Panc1 (cell line): ENCODE data around the gene PDP2. TPM values are rescaled to one million over a fixed set of nuclear protein-coding genes. Genes with fewer than 3 reads are reported as not detected.

ENCODE experiments used
- ATAC-seq: fragments of 200-7000 bp; cut with Tn5 transposase; 2 replicates; pipeline ENCODE4 v1.9.1; 2020; ENCODE audit warnings: mild to moderate bottlenecking, moderate library complexity
- BruUV-seq: library from RNA; stranded (reverse); fragments of 400-500 nt; replicated peaks from 2 replicates; lab custom pipeline; 2021; lab: Mats Ljungman, UMichigan
- CTCF ChIA-PET: fragments of 300-600 bp; sonication (Branson Sonifier 250); formaldehyde crosslinking; loops from one replicate; lab custom pipeline; 2022; ENCODE audit warnings: antibody characterized with exemption; lab: Charles Lee
- POLR2A ChIA-PET: fragments of 300-600 bp; sonication (Branson Sonifier 250); formaldehyde crosslinking; loops from one replicate; lab custom pipeline; 2022; ENCODE audit warnings: antibody characterized with exemption; lab: Charles Lee
- DNase-seq: peaks from one replicate; pipeline ENCODE4 v3.0.0-alpha.2; 2010; ENCODE audit warnings: low read depth, low spot score
- H3K27ac ChIP-seq: 2 replicates; pipeline ENCODE4 v1.5.1; 2011; ENCODE audit warnings: mild to moderate bottlenecking, low read length, inconsistent platforms
- H3K27me3 ChIP-seq: fragments of 200-500 bp; sonication (Bioruptor generic); 2 replicates; pipeline ENCODE4 v1.6.0; 2014; ENCODE audit warnings: low read length, inconsistent platforms; ENCODE audit not compliant: control insufficient read depth, insufficient read depth
- H3K36me3 ChIP-seq: fragments of 200-500 bp; sonication (Bioruptor generic); 2 replicates; pipeline ENCODE4 v1.5.1; 2014; ENCODE audit warnings: inconsistent platforms, mild to moderate bottlenecking, low read length, moderate library complexity; ENCODE audit not compliant: control insufficient read depth, insufficient read depth
- H3K4me1 ChIP-seq: 2 replicates; pipeline ENCODE4 v1.5.1; 2011; ENCODE audit warnings: inconsistent platforms, mild to moderate bottlenecking, low read length, moderate library complexity; ENCODE audit not compliant: control insufficient read depth, insufficient read depth
- H3K4me3 ChIP-seq, 2 experiments: 2 replicates each; pipeline ENCODE4 v1.5.1; 2011 to 2012; ENCODE audit warnings: low read depth in 2 of 2, low read length in 2 of 2, mild to moderate bottlenecking in 2 of 2, inconsistent platforms in 1 of 2, moderate library complexity in 1 of 2
- H3K9me3 ChIP-seq: fragments of 200-500 bp; sonication (Bioruptor generic); 2 replicates; pipeline ENCODE4 v1.5.1; 2014; ENCODE audit warnings: low read depth, mild to moderate bottlenecking, inconsistent platforms, low read length, moderate library complexity; ENCODE audit not compliant: control insufficient read depth, insufficient read depth
- POLR2AphosphoS5 ChIP-seq: IDR thresholded peaks from 2 replicates; pipeline ENCODE4 v1.6.1; 2012; ENCODE audit warnings: mild to moderate bottlenecking, low read depth, low read length, moderate library complexity
- SIN3A ChIP-seq: IDR thresholded peaks from 2 replicates; pipeline ENCODE4 v1.6.1; 2012; ENCODE audit warnings: low read depth, mild to moderate bottlenecking, low read length, moderate library complexity, borderline replicate concordance; ENCODE audit not compliant: insufficient read depth
- TCF7L2 ChIP-seq: IDR thresholded peaks from 2 replicates; pipeline ENCODE4 v1.6.1; 2011; ENCODE audit warnings: mild to moderate bottlenecking, low read depth, low read length, inconsistent platforms
- in situ Hi-C: cut with HindIII; loops from 2 replicates; pipeline ENCODE4 v1.10.0; 2016; ENCODE audit warnings: low sequenced_read_pairs, low pct_unique_long_range_greater_than_20kb
- intact Hi-C: fragments of 100-400 bp; cut with micrococcal nuclease; formaldehyde crosslinking; loops from one replicate; pipeline ENCODE4 v1.10.0; 2022; ENCODE audit not compliant: unreplicated experiment
- total RNA-seq: library from RNA; stranded (reverse); gene quantifications from one replicate; pipeline ENCODE4 v1.2.1, GENCODE V29; 2021; ENCODE audit not compliant: unreplicated experiment
- TF ChIP-seq, protein P1 (sequence below), 2 experiments: IDR thresholded peaks; 2 replicates each; pipeline ENCODE4 v1.6.1; 2011 to 2012; ENCODE audit warnings: low read depth in 2 of 2, control low read depth in 1 of 2, low read length in 1 of 2, mild to moderate bottlenecking in 1 of 2, moderate library complexity in 1 of 2; ENCODE audit not compliant: insufficient read depth in 1 of 2
- TF ChIP-seq, protein P2 (sequence below): fragments of 450-650 bp; IDR thresholded peaks from 2 replicates; pipeline ENCODE4 v1.5.1; 2017; ENCODE audit warnings: mild to moderate bottlenecking

Gene PDP2
- total RNA-seq, 1 experiment from 2014 or later: 15.9 TPM

DNA sequence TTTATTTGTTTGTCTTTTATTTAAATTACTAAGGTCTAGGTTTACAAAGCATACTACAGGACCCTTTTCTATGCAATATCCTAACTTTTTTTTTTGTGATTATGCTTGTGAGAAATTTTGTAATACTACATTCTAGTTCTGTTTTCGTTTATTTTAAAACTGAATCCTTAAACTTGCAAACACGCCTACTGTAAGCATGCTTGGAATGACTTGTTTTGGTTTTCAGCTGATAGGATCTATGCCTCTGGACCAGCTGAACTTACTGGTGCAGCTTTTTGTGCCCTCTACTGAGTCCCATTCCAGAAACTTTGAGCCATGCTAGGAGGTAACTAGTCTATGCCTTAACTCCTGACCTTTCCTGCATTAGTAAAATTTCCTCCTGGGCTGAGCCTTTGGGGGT, 6.0 kb downstream of the PDP2 start:
- no peak overlapping the region for H3K27ac ChIP-seq
- ATAC-seq: no peak

DNA sequence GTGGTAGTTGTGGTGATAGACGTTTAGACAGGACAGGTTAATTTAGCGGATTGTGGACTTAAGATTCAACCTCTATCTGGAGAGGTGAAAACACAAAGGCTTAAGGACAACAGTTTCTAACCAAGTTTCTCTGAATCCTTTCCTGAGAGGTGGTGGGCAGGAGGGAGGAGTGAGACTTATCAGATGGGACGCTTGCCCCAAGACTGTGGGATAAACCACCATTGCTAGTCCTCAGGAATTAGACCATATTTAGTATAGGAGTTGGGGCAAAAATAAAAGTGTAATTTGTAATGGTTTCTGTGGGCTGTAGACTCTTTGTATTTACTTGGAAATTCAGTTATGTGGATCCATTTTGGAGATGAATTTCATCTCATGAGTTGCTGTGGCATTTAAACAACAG, 6.6 kb downstream of the PDP2 start:
- no peak for ATAC-seq
- DNase-seq: no peak
- ChIA-PET CTCF (no interaction called here), POLR2A (no interaction called here)
- TF ChIP-seq POLR2AphosphoS5 (no peak), SIN3A (no peak), TCF7L2 (no peak)
- TF ChIP-seq, protein P1, sequence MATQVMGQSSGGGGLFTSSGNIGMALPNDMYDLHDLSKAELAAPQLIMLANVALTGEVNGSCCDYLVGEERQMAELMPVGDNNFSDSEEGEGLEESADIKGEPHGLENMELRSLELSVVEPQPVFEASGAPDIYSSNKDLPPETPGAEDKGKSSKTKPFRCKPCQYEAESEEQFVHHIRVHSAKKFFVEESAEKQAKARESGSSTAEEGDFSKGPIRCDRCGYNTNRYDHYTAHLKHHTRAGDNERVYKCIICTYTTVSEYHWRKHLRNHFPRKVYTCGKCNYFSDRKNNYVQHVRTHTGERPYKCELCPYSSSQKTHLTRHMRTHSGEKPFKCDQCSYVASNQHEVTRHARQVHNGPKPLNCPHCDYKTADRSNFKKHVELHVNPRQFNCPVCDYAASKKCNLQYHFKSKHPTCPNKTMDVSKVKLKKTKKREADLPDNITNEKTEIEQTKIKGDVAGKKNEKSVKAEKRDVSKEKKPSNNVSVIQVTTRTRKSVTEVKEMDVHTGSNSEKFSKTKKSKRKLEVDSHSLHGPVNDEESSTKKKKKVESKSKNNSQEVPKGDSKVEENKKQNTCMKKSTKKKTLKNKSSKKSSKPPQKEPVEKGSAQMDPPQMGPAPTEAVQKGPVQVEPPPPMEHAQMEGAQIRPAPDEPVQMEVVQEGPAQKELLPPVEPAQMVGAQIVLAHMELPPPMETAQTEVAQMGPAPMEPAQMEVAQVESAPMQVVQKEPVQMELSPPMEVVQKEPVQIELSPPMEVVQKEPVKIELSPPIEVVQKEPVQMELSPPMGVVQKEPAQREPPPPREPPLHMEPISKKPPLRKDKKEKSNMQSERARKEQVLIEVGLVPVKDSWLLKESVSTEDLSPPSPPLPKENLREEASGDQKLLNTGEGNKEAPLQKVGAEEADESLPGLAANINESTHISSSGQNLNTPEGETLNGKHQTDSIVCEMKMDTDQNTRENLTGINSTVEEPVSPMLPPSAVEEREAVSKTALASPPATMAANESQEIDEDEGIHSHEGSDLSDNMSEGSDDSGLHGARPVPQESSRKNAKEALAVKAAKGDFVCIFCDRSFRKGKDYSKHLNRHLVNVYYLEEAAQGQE (IDR thresholded peaks at IDR 0.05; ENCODE audit: insufficient read depth in 1 of 2, low read depth in 2 of 2, low read length in 1 of 2): no peak
- TF ChIP-seq, protein P2, sequence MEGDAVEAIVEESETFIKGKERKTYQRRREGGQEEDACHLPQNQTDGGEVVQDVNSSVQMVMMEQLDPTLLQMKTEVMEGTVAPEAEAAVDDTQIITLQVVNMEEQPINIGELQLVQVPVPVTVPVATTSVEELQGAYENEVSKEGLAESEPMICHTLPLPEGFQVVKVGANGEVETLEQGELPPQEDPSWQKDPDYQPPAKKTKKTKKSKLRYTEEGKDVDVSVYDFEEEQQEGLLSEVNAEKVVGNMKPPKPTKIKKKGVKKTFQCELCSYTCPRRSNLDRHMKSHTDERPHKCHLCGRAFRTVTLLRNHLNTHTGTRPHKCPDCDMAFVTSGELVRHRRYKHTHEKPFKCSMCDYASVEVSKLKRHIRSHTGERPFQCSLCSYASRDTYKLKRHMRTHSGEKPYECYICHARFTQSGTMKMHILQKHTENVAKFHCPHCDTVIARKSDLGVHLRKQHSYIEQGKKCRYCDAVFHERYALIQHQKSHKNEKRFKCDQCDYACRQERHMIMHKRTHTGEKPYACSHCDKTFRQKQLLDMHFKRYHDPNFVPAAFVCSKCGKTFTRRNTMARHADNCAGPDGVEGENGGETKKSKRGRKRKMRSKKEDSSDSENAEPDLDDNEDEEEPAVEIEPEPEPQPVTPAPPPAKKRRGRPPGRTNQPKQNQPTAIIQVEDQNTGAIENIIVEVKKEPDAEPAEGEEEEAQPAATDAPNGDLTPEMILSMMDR: no peak
- no peak overlapping the region for H3K27ac ChIP-seq
- intact Hi-C loops (no loop called here), in situ Hi-C loops (no loop called here)
- no peak overlapping the region for H3K4me3 ChIP-seq
- no peaks in the 10 kb centered on the region for H3K4me1 ChIP-seq
- BruUV-seq: no TSS peak
- H3K27me3 ChIP-seq: no peaks in the 10 kb centered on the region
- H3K36me3 ChIP-seq: no peaks in the 10 kb centered on the region
- no peaks in the 10 kb centered on the region for H3K9me3 ChIP-seq

More for the DNA sequence above, 6.0 kb downstream of the PDP2 start:
- BruUV-seq: no TSS peak
- Histone ChIP-seq H3K36me3 (no peaks in the 10 kb centered on the region), H3K27me3 (no peaks in the 10 kb centered on the region), H3K4me1 (no peaks in the 10 kb centered on the region), H3K9me3 (no peaks in the 10 kb centered on the region), H3K4me3 (no peak overlapping the region)
- ChIA-PET CTCF (no interaction called here), POLR2A (no interaction called here)
- TF ChIP-seq SIN3A (no peak), POLR2AphosphoS5 (no peak)
- intact Hi-C loops: no loop called here
- in situ Hi-C loops: no loop called here
- no peak for DNase-seq

DNA sequence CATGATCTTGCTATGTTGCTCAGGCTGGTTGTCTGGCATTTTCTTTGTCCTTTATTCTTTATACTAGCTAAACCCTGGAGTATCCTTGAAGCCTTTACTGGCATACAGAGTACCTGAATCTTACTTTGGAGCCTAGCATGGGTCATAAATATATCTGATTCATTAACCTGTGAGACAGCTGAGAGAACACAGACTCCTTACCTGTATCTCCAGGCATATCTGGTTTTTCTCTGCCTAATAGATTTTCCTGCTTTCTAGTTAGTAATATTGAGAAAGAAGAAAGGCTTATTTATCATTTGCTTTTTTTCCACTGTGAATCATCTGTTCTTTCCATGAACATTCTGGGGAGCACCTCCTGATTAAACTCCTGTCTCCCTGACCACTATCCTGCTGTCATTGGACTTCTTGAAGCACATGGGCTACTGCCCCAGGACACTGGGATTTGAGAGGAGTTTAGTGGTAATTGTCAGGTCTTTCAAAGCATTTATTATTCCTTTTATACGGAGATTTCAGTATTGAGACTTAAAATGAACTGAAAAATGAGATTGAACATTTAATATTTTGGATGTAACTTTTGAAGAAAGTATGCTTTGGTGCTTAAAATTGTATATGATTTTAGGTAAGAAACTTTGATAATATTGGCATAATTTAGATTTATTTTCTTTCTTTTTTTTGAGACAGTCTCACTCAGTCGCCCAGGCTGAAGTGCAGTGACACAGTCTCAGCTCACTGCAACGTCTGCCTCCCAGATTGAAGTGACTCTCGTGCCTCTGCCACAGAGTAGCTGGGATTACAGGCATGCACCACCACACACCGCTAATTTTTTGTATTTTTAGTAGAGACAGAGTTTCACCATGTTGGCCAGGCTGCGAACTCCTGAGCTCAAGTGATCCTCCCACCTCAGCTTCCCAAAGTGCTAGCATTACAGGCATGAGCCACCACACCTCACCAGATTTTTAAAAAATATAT, 8.6 kb downstream of the PDP2 start:
- no peak overlapping the region for H3K27ac ChIP-seq
- POLR2A ChIA-PET: no interaction called here
- BruUV-seq: TSS peak; percentile 28
- ATAC-seq: no peak
- no peak for DNase-seq
- TF ChIP-seq, protein P2: no peak
- no peak for TF ChIP-seq SIN3A
- TF ChIP-seq, protein P1 (IDR thresholded peaks at IDR 0.05; ENCODE audit: insufficient read depth in 1 of 2, low read depth in 2 of 2, low read length in 1 of 2): no peak
- TF ChIP-seq TCF7L2: no peak
- TF ChIP-seq POLR2AphosphoS5: no peak
- no peaks in the 10 kb centered on the region for H3K4me1 ChIP-seq
- H3K4me3 ChIP-seq: no peak overlapping the region
- H3K27me3 ChIP-seq: no peaks in the 10 kb centered on the region
- intact Hi-C loops (no loop called here), in situ Hi-C loops (no loop called here)
- no peaks in the 10 kb centered on the region for H3K9me3 ChIP-seq
- no peaks in the 10 kb centered on the region for H3K36me3 ChIP-seq
- CTCF ChIA-PET: no interaction called here
